Loucy (cell line): Measurements from ENCODE around the gene SLC7A9.
"Not testable (repeated sequence)": the region's sequence is repeated elsewhere in the genome, so short reads cannot be mapped to it uniquely, and the experiment has no call there.

Experiments
- H2AFZ ChIP-seq: fragments of 200-600 bp; sonication (generic); 2 replicates; pipeline ENCODE4 v1.6.0; 2016; ENCODE audit warnings: antibody characterized with exemption, mild to moderate bottlenecking, low read length, moderate library complexity
- H3F3A ChIP-seq: fragments of 200-600 bp; 2 replicates; pipeline ENCODE4 v1.6.0; 2016; ENCODE audit warnings: antibody characterized with exemption, low read depth, mild to moderate bottlenecking
- H3K27me3 ChIP-seq: fragments of 200-600 bp; sonication (generic); 2 replicates; pipeline ENCODE4 v1.6.1; 2014; ENCODE audit warnings: low read length, mild to moderate bottlenecking; ENCODE audit not compliant: insufficient read depth, poor library complexity, severe bottlenecking
- H3K36me3 ChIP-seq: fragments of 200-600 bp; sonication (generic); 2 replicates; pipeline ENCODE4 v1.6.1; 2016; ENCODE audit warnings: low read length; ENCODE audit not compliant: insufficient read depth
- H3K4me1 ChIP-seq: fragments of 200-600 bp; sonication (generic); 2 replicates; pipeline ENCODE4 v1.5.1; 2014; ENCODE audit warnings: low read length, mild to moderate bottlenecking; ENCODE audit not compliant: insufficient read depth, poor library complexity, severe bottlenecking
- H3K4me2 ChIP-seq: fragments of 200-600 bp; sonication (generic); 2 replicates; pipeline ENCODE4 v1.6.0; 2014; ENCODE audit warnings: antibody characterized with exemption, low read length, low read depth, mild to moderate bottlenecking; ENCODE audit not compliant: poor library complexity, severe bottlenecking
- H3K4me3 ChIP-seq: fragments of 200-600 bp; sonication (generic); 2 replicates; pipeline ENCODE4 v1.5.1; 2014; ENCODE audit warnings: low read length, mild to moderate bottlenecking, mixed read lengths; ENCODE audit not compliant: poor library complexity, severe bottlenecking
- H3K79me2 ChIP-seq: fragments of 200-600 bp; sonication (generic); 2 replicates; pipeline ENCODE4 v1.6.1; 2014; ENCODE audit warnings: low read length; ENCODE audit not compliant: insufficient read depth
- H3K9ac ChIP-seq: fragments of 200-600 bp; sonication (generic); 2 replicates; pipeline ENCODE4 v1.6.0; 2014; ENCODE audit warnings: mild to moderate bottlenecking, low read depth, low read length, moderate library complexity; ENCODE audit not compliant: poor library complexity, severe bottlenecking
- H3K9me2 ChIP-seq: fragments of 200-600 bp; sonication (generic); replicated peaks from 2 replicates; pipeline ENCODE4 v1.6.1; 2016; ENCODE audit warnings: low read depth, low read length, mixed read lengths
- H3K9me3 ChIP-seq: fragments of 200-600 bp; sonication (generic); 2 replicates; pipeline ENCODE4 v1.6.1; 2014; ENCODE audit warnings: mild to moderate bottlenecking, antibody characterized with exemption, low read length, low read depth; ENCODE audit not compliant: insufficient read depth
- H4K20me1 ChIP-seq: fragments of 200-600 bp; sonication (generic); 2 replicates; pipeline ENCODE4 v1.6.0; 2014; ENCODE audit warnings: antibody characterized with exemption, low read length, mild to moderate bottlenecking; ENCODE audit not compliant: insufficient read depth, poor library complexity, severe bottlenecking
- CTCF ChIP-seq: fragments of 200-600 bp; sonication (generic); conservative IDR thresholded peaks from 2 replicates; pipeline ENCODE4 v1.5.1; 2014; ENCODE audit warnings: mild to moderate bottlenecking, antibody characterized with exemption, low read length
- EZH2phosphoT487 ChIP-seq: fragments of 200-600 bp; IDR thresholded peaks from 2 replicates; pipeline ENCODE4 v1.6.1; 2018; ENCODE audit warnings: antibody characterized with exemption, mild to moderate bottlenecking, moderate library complexity, borderline replicate concordance

SLC7A9 gene

GRCh38 chr19:32789429-32789828 lies 80.1 kb downstream of the SLC7A9 start:
- H3K4me1 ChIP-seq = no peaks in the 10 kb centered on the region
- no peaks in the 10 kb centered on the region for H3K27me3 ChIP-seq
- no peaks in the 10 kb centered on the region for H3K79me2 ChIP-seq
- TF ChIP-seq EZH2phosphoT487 (no peak), CTCF (no peak)
- no peaks in the 10 kb centered on the region for H3K36me3 ChIP-seq
- H3K4me2 ChIP-seq = no peak overlapping the region
- H3K9ac ChIP-seq = no peak overlapping the region
- no peaks in the 10 kb centered on the region for H3K9me2 ChIP-seq
- no peaks in the 10 kb centered on the region for H3K9me3 ChIP-seq
- H2AFZ ChIP-seq = no peak overlapping the region
- no peak overlapping the region for H3K4me3 ChIP-seq
- H3F3A ChIP-seq = no peaks in the 10 kb centered on the region
- H4K20me1 ChIP-seq = no peaks in the 10 kb centered on the region

GRCh38 chr19:32787895-32788294 lies 81.7 kb downstream of the SLC7A9 start:
- H2AFZ ChIP-seq, H3K9ac ChIP-seq, H4K20me1 ChIP-seq, H3K4me2 ChIP-seq, H3K79me2 ChIP-seq, H3K27me3 ChIP-seq, H3F3A ChIP-seq, H3K9me3 ChIP-seq, H3K4me3 ChIP-seq, H3K9me2 ChIP-seq, H3K36me3 ChIP-seq, H3K4me1 ChIP-seq: not testable (repeated sequence)

GRCh38 chr19:32787161-32787813 lies 82.3 kb downstream of the SLC7A9 start:
- not testable (repeated sequence) for H3K9me3 ChIP-seq, H3K4me3 ChIP-seq, H3K9me2 ChIP-seq, H3K79me2 ChIP-seq, H3K4me2 ChIP-seq, H2AFZ ChIP-seq, H4K20me1 ChIP-seq, H3K27me3 ChIP-seq, H3K4me1 ChIP-seq, H3F3A ChIP-seq, H3K36me3 ChIP-seq, H3K9ac ChIP-seq

- not testable (repeated sequence) for H3K9me3 ChIP-seq, H3K79me2 ChIP-seq, H3K36me3 ChIP-seq, H3K9ac ChIP-seq, H3K9me2 ChIP-seq, H2AFZ ChIP-seq, H3K27me3 ChIP-seq, H4K20me1 ChIP-seq, H3K4me2 ChIP-seq, H3K4me1 ChIP-seq, H3F3A ChIP-seq, H3K4me3 ChIP-seq
Observed at GRCh38 chr19:32782089-32782488, 87.5 kb downstream of the SLC7A9 start.
